H9 (cell line): ENCODE data around the gene HUWE1. TPM values are rescaled to one million over a fixed set of nuclear protein-coding genes. Genes with fewer than 3 reads are reported as not detected.
A peak's percentile ranks its signal among the peaks of the same experiment; 100 is the strongest.

Experiments
- DNase-seq: peaks from one replicate; pipeline ENCODE4 v3.0.0-alpha.2; 2017
- H2AFZ ChIP-seq: one replicate; pipeline ENCODE4 v1.6.1; 2013; ENCODE audit warnings: mild to moderate bottlenecking, low read length, control low read depth, moderate library complexity
- H2AK5ac ChIP-seq: 2 replicates; pipeline ENCODE4 v1.6.1; 2013; ENCODE audit warnings: low read length, control low read depth, mixed read lengths; ENCODE audit not compliant: insufficient read length
- H2BK120ac ChIP-seq: one replicate; pipeline ENCODE4 v1.6.1; 2013; ENCODE audit warnings: low read depth, mild to moderate bottlenecking, low read length, control low read depth, inconsistent platforms; ENCODE audit not compliant: poor library complexity, severe bottlenecking
- H2BK12ac ChIP-seq: 2 replicates; pipeline ENCODE4 v1.6.1; 2013; ENCODE audit warnings: low read length, control low read depth, mixed read lengths, low read depth; ENCODE audit not compliant: insufficient read length
- H2BK15ac ChIP-seq: 2 replicates; pipeline ENCODE4 v1.6.1; 2013; ENCODE audit warnings: low read depth, low read length, control low read depth
- H2BK20ac ChIP-seq: one replicate; pipeline ENCODE4 v1.6.1; 2013; ENCODE audit warnings: low read depth, mild to moderate bottlenecking, low read length, control low read depth, inconsistent platforms; ENCODE audit not compliant: poor library complexity, severe bottlenecking
- H2BK5ac ChIP-seq: 2 replicates; pipeline ENCODE4 v1.6.1; 2013; ENCODE audit warnings: low read length, control low read depth, mixed read lengths; ENCODE audit not compliant: insufficient read length
- H3K14ac ChIP-seq: 2 replicates; pipeline ENCODE4 v1.6.1; 2013; ENCODE audit warnings: low read length, control low read depth; ENCODE audit not compliant: insufficient read depth
- H3K18ac ChIP-seq: 2 replicates; pipeline ENCODE4 v1.6.1; 2013; ENCODE audit warnings: low read depth, mild to moderate bottlenecking, mixed read lengths, low read length, control low read depth; ENCODE audit not compliant: insufficient read length
- H3K23ac ChIP-seq: 2 replicates; pipeline ENCODE4 v1.6.1; 2013; ENCODE audit warnings: low read length, control low read depth, mixed read lengths, low read depth; ENCODE audit not compliant: insufficient read length
- H3K23me2 ChIP-seq: 2 replicates; pipeline ENCODE4 v1.6.1; 2013; ENCODE audit warnings: low read depth, mild to moderate bottlenecking, mixed read lengths, low read length, control low read depth; ENCODE audit not compliant: insufficient read length, poor library complexity, severe bottlenecking
- H3K27ac ChIP-seq: 2 replicates; pipeline ENCODE4 v1.5.1; 2013; ENCODE audit warnings: low read length, control low read depth, mixed read lengths, low read depth; ENCODE audit not compliant: insufficient read length
- H3K27me3 ChIP-seq: 2 replicates; pipeline ENCODE4 v1.6.1; 2013; ENCODE audit warnings: low read length, control low read depth, inconsistent platforms; ENCODE audit not compliant: insufficient read depth
- H3K4ac ChIP-seq: 2 replicates; pipeline ENCODE4 v1.6.1; 2013; ENCODE audit warnings: low read depth, mild to moderate bottlenecking, control low read depth, inconsistent platforms, low read length, moderate library complexity
- H3K4me1 ChIP-seq: 2 replicates; pipeline ENCODE4 v1.6.1; 2013; ENCODE audit warnings: low read length, control low read depth, inconsistent platforms; ENCODE audit not compliant: insufficient read depth
- H3K4me2 ChIP-seq: 2 replicates; pipeline ENCODE4 v1.6.1; 2013; ENCODE audit warnings: low read length, control low read depth, mixed read lengths; ENCODE audit not compliant: insufficient read length, insufficient read depth
- H3K56ac ChIP-seq: 2 replicates; pipeline ENCODE4 v1.6.1; 2013; ENCODE audit warnings: low read depth, mild to moderate bottlenecking, mixed read lengths, low read length, control low read depth; ENCODE audit not compliant: insufficient read length
- H3K79me1 ChIP-seq: 2 replicates; pipeline ENCODE4 v1.6.1; 2013; ENCODE audit warnings: low read depth, mild to moderate bottlenecking, moderate library complexity, low read length, control low read depth, inconsistent platforms; ENCODE audit not compliant: insufficient read depth, poor library complexity, severe bottlenecking
- H3K79me2 ChIP-seq: 2 replicates; pipeline ENCODE4 v1.6.1; 2013; ENCODE audit warnings: low read length, control low read depth, inconsistent platforms; ENCODE audit not compliant: insufficient read depth
- H3K9ac ChIP-seq: 2 replicates; pipeline ENCODE4 v1.6.1; 2013; ENCODE audit warnings: low read length, control low read depth, mixed read lengths; ENCODE audit not compliant: insufficient read length; ENCODE audit errors: extremely low read depth
- H3K9me3 ChIP-seq: one replicate; pipeline ENCODE4 v1.6.1; 2013; ENCODE audit warnings: low read depth, low read length, inconsistent platforms; ENCODE audit not compliant: control insufficient read depth
- H3T11ph ChIP-seq: one replicate; pipeline ENCODE4 v1.6.1; 2013; ENCODE audit warnings: mild to moderate bottlenecking, low read length, control low read depth, inconsistent platforms
- H4K20me1 ChIP-seq: one replicate; pipeline ENCODE4 v1.6.1; 2013; ENCODE audit not compliant: control insufficient read depth, insufficient read length, insufficient read depth
- H4K5ac ChIP-seq: 2 replicates; pipeline ENCODE4 v1.6.1; 2013; ENCODE audit warnings: low read depth, mild to moderate bottlenecking, mixed read lengths, low read length, control low read depth; ENCODE audit not compliant: insufficient read length
- H4K8ac ChIP-seq: replicated peaks from 2 replicates; pipeline ENCODE4 v1.6.1; 2013; ENCODE audit warnings: low read length, control low read depth, mixed read lengths, low read depth; ENCODE audit not compliant: insufficient read length
- H4K91ac ChIP-seq: 2 replicates; pipeline ENCODE4 v1.6.1; 2013; ENCODE audit warnings: low read depth, mild to moderate bottlenecking, moderate library complexity, mixed read lengths, low read length, control low read depth; ENCODE audit not compliant: insufficient read length
- H3K27ac Mint-ChIP-seq, 3 experiments: 2 replicates in 2 of 3; 3 replicates in 1 of 3; pipeline ENCODE4 v1.8.0; 2020 to 2021; ENCODE audit warnings: mixed read lengths in 3 of 3, mild to moderate bottlenecking in 1 of 3, moderate library complexity in 1 of 3
- H3K27me3 Mint-ChIP-seq: 2 replicates; pipeline ENCODE4 v1.8.0; 2021; ENCODE audit warnings: low read depth, mild to moderate bottlenecking, moderate library complexity, mixed read lengths
- H3K36me3 Mint-ChIP-seq, 3 experiments: 2 replicates in 2 of 3; 3 replicates in 1 of 3; pipeline ENCODE4 v1.8.0; 2020 to 2021; ENCODE audit warnings: low read depth in 3 of 3, mixed read lengths in 3 of 3; ENCODE audit not compliant: insufficient read depth in 1 of 3
- H3K4me1 Mint-ChIP-seq, 2 experiments: 2 replicates each; pipeline ENCODE4 v1.8.0; 2020; ENCODE audit warnings: mixed read lengths in 2 of 2
- H3K4me3 Mint-ChIP-seq, 2 experiments: 2 replicates in 1 of 2; 3 replicates in 1 of 2; pipeline ENCODE4 v1.8.0; 2020 to 2021; ENCODE audit warnings: mild to moderate bottlenecking in 2 of 2, mixed read lengths in 2 of 2, moderate library complexity in 1 of 2
- H3K9me3 Mint-ChIP-seq, 2 experiments: 2 replicates in 1 of 2; 3 replicates in 1 of 2; pipeline ENCODE4 v1.8.0; 2020; ENCODE audit warnings: mild to moderate bottlenecking in 2 of 2, mixed read lengths in 2 of 2, moderate library complexity in 1 of 2
- CTCF ChIP-seq: fragments of 200-600 bp; sonication (generic); conservative IDR thresholded peaks from 3 replicates; pipeline ENCODE4 v1.8.0; 2021; ENCODE audit warnings: antibody characterized with exemption, mild to moderate bottlenecking
- WGBS: extraction: QIAGEN DNeasy Blood & Tissue Kit; methylation state at CpG from one replicate; pipeline ENCODE4 v1.1.7; 2013; ENCODE audit warnings: missing lambda C conversion rate, low lambda C conversion rate, mixed read lengths; ENCODE audit not compliant: insufficient read length; ENCODE audit errors: extremely low coverage; 5-methylcytosine and 5-hydroxymethylcytosine counted together
- total RNA-seq: library from RNA; stranded (reverse); gene quantifications from 2 replicates; pipeline ENCODE4 v1.2.1, GENCODE V29; 2021

The HUWE1 gene
- total RNA-seq, 1 experiment from 2014 or later = 230 TPM

GRCh38 chrX:53659039-53659438, 27.5 kb downstream of the HUWE1 start:
- Mint-ChIP-seq H3K36me3 (peaks cover 13 to 43% (median 42%) of the 10 kb centered on the region in 3 experiments; a peak in 6 of 7 replicates), H3K27me3 (no peaks in the 10 kb centered on the region), H3K9me3 (peaks cover 59 to 74% of the 10 kb centered on the region in 2 experiments), H3K4me3 (no peak overlapping the region), H3K27ac (peak overlapping the region in 1 of 3 experiments; percentile 62; a peak in 1 of 7 replicates), H3K4me1 (no peaks in the 10 kb centered on the region)
- Histone ChIP-seq H2AFZ (no peak overlapping the region), H2BK5ac (no peak overlapping the region), H3K14ac (no peak overlapping the region), H3T11ph (no peak overlapping the region), H3K23me2 (no peaks in the 10 kb centered on the region), H3K27me3 (no peaks in the 10 kb centered on the region), H4K8ac (no peak overlapping the region), H3K18ac (no peak overlapping the region), H2BK12ac (no peak overlapping the region), H2BK120ac (no peak overlapping the region), H3K4ac (no peak overlapping the region), H3K4me1 (no peaks in the 10 kb centered on the region), H3K4me2 (no peak overlapping the region), H2AK5ac (no peak overlapping the region), H2BK20ac (no peak overlapping the region), H3K27ac (no peak overlapping the region), H4K91ac (no peak overlapping the region), H3K79me1 (no peaks in the 10 kb centered on the region), H4K20me1 (no peaks in the 10 kb centered on the region), H3K79me2 (peaks cover 22% of the 10 kb centered on the region; the same call in 1 of the 2 replicates), H3K9me3 (peaks cover 35% of the 10 kb centered on the region), H2BK15ac (no peak overlapping the region), H4K5ac (no peak overlapping the region), H3K56ac (no peak overlapping the region), H3K23ac (no peak overlapping the region), H3K9ac (no peak overlapping the region)
- WGBS = no CpG with 5 or more reads among the region's 1 CpG
- TF ChIP-seq CTCF = no peak
- DNase-seq = no peak
